H1 (cell line): ENCODE measurements around the gene AHSP. TPM values are rescaled to one million over a fixed set of nuclear protein-coding genes. Genes with fewer than 3 reads are reported as not detected.

ENCODE experiments used
- ASH2L ChIP-seq: fragments of 200-600, 300-600 bp; sonication (generic); IDR thresholded peaks from one replicate; pipeline ENCODE4 v1.7.1; 2017; ENCODE audit warnings: low read length
- BACH1 ChIP-seq: IDR thresholded peaks from 2 replicates; pipeline ENCODE4 v1.6.1; 2012; ENCODE audit warnings: low read length, improper control_type of control experiment
- BRCA1 ChIP-seq: IDR thresholded peaks from 2 replicates; pipeline ENCODE4 v1.6.1; 2012; ENCODE audit warnings: low read depth, low read length, improper control_type of control experiment
- CBX5 ChIP-seq: fragments of 300-800, 300-1000 bp; sonication (generic); IDR thresholded peaks from 2 replicates; pipeline ENCODE4 v1.7.1; 2016; ENCODE audit warnings: antibody characterized with exemption, low read length, low read depth
- CHD2 ChIP-seq: IDR thresholded peaks from 2 replicates; pipeline ENCODE4 v1.6.1; 2012; ENCODE audit warnings: low read length, improper control_type of control experiment
- GABPA ChIP-seq: IDR thresholded peaks from 2 replicates; pipeline ENCODE4 v1.6.1; 2011; ENCODE audit warnings: mild to moderate bottlenecking, low read length, moderate library complexity, borderline replicate concordance; ENCODE audit not compliant: insufficient read depth
- KDM1A ChIP-seq: fragments of 200-600, 300-600 bp; sonication (generic); IDR thresholded peaks from 2 replicates; pipeline ENCODE4 v1.7.1; 2016; ENCODE audit warnings: mild to moderate bottlenecking, low read length, borderline replicate concordance
- KDM4A ChIP-seq: IDR thresholded peaks from one replicate; pipeline ENCODE4 v1.7.1; 2012; ENCODE audit warnings: low read depth, mild to moderate bottlenecking, moderate library complexity, low read length, inconsistent platforms; ENCODE audit not compliant: severe bottlenecking
- POLR2A ChIP-seq, 2 experiments: IDR thresholded peaks; 1 replicate in 1 of 2; 2 replicates in 1 of 2; pipeline ENCODE4 v1.6.1; 2011; ENCODE audit warnings: low read depth in 2 of 2, low read length in 2 of 2, mild to moderate bottlenecking in 2 of 2; ENCODE audit errors: control extremely low read depth in 1 of 2
- POU5F1 ChIP-seq: IDR thresholded peaks from 2 replicates; pipeline ENCODE4 v1.6.1; 2011; ENCODE audit warnings: low read depth, mild to moderate bottlenecking, low read length, moderate library complexity
- SAP30 ChIP-seq: fragments of 300-600 bp; sonication (generic); IDR thresholded peaks from 2 replicates; pipeline ENCODE4 v1.7.1; 2012; ENCODE audit warnings: low read length, moderate library complexity, mild to moderate bottlenecking, inconsistent platforms; ENCODE audit not compliant: insufficient read depth, insufficient replicate concordance
- SUZ12 ChIP-seq: fragments of 200-600 bp; sonication (generic); IDR thresholded peaks from 2 replicates; pipeline ENCODE4 v1.6.1; 2012; ENCODE audit warnings: mild to moderate bottlenecking, inconsistent platforms, low read length, moderate library complexity, mixed read lengths
- TEAD4 ChIP-seq: IDR thresholded peaks from 2 replicates; pipeline ENCODE4 v1.6.1; 2012; ENCODE audit warnings: low read depth, low read length, inconsistent platforms, mixed read lengths
- polyA plus RNA-seq, 7 experiments: library from polyadenylated mRNA; depleted of rRNA in 3 of 7; stranded (reverse) in 5 of 7; unstranded in 2 of 7; fragments of >200 nt in 5 of 7; fragments of 200-250 nt in 2 of 7; gene quantifications; 1 replicate in 5 of 7; 2 replicates in 1 of 7; 4 replicates in 1 of 7; pipeline versions ENCODE4 v1.2.1 to v1.2.3, GENCODE V29; 2011 to 2013; ENCODE audit warnings: missing spikeins in 2 of 7, mixed read lengths in 2 of 7
- total RNA-seq: library from RNA; stranded (reverse); fragmentation: NEBNext Ultra II Directional; extraction: Animal tissue kit (Norgen Biotek cat#: 25700); gene quantifications from 2 replicates; pipeline ENCODE4 v1.2.1, GENCODE V29; 2021
- TF ChIP-seq, protein P1 (sequence below): IDR thresholded peaks from 2 replicates; pipeline ENCODE4 v1.6.1; 2011; ENCODE audit warnings: low read length, improper control_type of control experiment

Gene AHSP
- total and polyA plus RNA-seq, 2 of the 8 experiments (the other 6 are each of a cell fraction or from before 2014, with no cell fraction given) = 0.91 to 15.3 TPM

DNA sequence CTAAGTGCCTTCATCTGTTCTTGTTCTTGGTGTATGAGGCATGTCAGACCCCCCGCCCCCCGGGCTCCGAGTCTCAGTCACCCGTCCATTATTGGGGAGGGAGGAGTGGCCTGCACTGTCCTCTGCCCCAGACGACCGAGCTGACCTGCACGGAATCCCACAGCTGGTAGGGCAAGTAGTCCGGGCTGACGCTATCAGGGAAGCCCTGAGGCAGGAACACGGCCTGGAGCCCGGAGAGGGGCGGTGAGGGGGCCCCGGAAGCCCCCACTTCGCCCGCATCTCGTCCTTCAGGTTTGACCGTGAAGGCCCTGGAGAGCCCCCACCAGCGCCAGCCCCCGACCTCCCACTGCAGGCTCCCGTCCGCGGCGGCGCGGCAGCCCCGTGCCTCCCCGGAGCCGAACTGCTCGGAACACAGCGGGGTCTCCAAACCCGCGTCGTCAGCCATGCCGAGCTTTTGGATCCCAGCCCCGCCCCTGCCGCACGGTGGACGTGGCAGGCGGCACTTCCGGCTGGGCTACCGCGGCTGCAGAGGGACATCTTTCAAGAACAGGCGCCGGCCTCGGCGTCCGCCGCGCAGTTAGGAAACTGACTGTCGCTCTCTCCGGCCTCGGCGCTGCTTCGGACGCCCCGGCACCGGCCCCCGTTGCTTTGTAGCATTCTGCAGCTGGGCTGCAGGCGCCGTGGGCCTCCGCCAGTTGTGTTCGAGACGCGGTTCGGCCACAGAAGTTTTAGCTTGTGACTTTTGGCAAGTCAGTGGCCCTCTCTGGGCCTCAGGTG lies 19.6 kb upstream of the AHSP start, which contains the start of gene RUSF1 (continued):
- TF ChIP-seq GABPA (no peak), SUZ12 (no peak), SAP30 (no peak), BACH1 (no peak), BRCA1 (no peak), POLR2A (IDR thresholded peaks at IDR 0.05; ENCODE audit: control extremely low read depth in 1 of 2, low read depth in 2 of 2, low read length in 2 of 2) (peak; percentile 70 to 87), KDM1A (no peak), TEAD4 (no peak), CHD2 (no peak), ASH2L (peak; percentile 87), POU5F1 (no peak), KDM4A (peak; percentile 68), CBX5 (no peak)
- TF ChIP-seq, protein P1, sequence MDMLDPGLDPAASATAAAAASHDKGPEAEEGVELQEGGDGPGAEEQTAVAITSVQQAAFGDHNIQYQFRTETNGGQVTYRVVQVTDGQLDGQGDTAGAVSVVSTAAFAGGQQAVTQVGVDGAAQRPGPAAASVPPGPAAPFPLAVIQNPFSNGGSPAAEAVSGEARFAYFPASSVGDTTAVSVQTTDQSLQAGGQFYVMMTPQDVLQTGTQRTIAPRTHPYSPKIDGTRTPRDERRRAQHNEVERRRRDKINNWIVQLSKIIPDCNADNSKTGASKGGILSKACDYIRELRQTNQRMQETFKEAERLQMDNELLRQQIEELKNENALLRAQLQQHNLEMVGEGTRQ = no peak
